Peyer's patch (tissue), 4 donors: ENCODE measurements around the gene LYRM1. TPM values are rescaled to one million over a fixed set of nuclear protein-coding genes. Genes with fewer than 3 reads are reported as not detected.

Experiments used
- DNase-seq, 3 donors: peaks; one replicate each; pipeline ENCODE4 v3.0.0-alpha.2; 2017 to 2019
- H3K27ac ChIP-seq, 4 donors: fragments of 200-600 bp; sonication (generic); one replicate each; pipeline ENCODE4 v1.5.1; 2016 to 2019
- H3K27me3 ChIP-seq, 2 donors: fragments of 200-600 bp; sonication (generic); one replicate each; pipeline ENCODE4 v1.5.1; 2019
- H3K36me3 ChIP-seq, 3 donors: fragments of 200-600 bp; sonication (generic); one replicate each; pipeline ENCODE4 v1.5.1; 2016 to 2019
- H3K4me1 ChIP-seq, 4 donors: fragments of 200-600 bp; sonication (generic); one replicate each; pipeline ENCODE4 v1.5.1; 2016 to 2019
- H3K4me3 ChIP-seq, 4 donors: fragments of 200-600 bp; sonication (generic); 1 replicate in 3 of 4; 2 replicates in 1 of 4; pipeline ENCODE4 v1.5.1; 2016 to 2019; ENCODE audit warnings: mild to moderate bottlenecking in 1 of 4
- H3K9me3 ChIP-seq, 4 donors: fragments of 200-600 bp; sonication (generic); one replicate each; pipeline ENCODE4 v1.5.1; 2016 to 2019; ENCODE audit warnings: mild to moderate bottlenecking in 1 of 4
- CTCF ChIP-seq, 6 experiments: fragments of 450-650 bp in 4 of 6; fragments of 200-600 bp in 2 of 6; sonication (generic) in 1 of 6; IDR thresholded peaks; one replicate each; pipeline ENCODE4 v1.5.1; 2017 to 2019; ENCODE audit warnings: antibody characterized with exemption in 6 of 6, mild to moderate bottlenecking in 3 of 6, moderate library complexity in 1 of 6
- POLR2A ChIP-seq, 2 donors: fragments of 450-650 bp; IDR thresholded peaks; one replicate each; pipeline ENCODE4 v1.5.1; 2017; ENCODE audit warnings: antibody characterized with exemption in 2 of 2, mild to moderate bottlenecking in 2 of 2, moderate library complexity in 2 of 2
- total RNA-seq, 4 donors: library from RNA; depleted of rRNA; stranded (reverse); fragments of >200 nt; gene quantifications; one replicate each; pipeline ENCODE4 v1.1.0, GENCODE V29; 2016

LYRM1 gene
- total RNA-seq, 4 donors from 2014 or later = 8.8 to 53.6 (median 13.2) TPM

GRCh38 chr16:20903116-20903898 is 2.7 kb downstream of the LYRM1 start:
- no peak for TF ChIP-seq CTCF (IDR thresholded peaks at IDR 0.05)
- no peak for TF ChIP-seq POLR2A (IDR thresholded peaks at IDR 0.05)
- no peaks in the 10 kb centered on the region for H3K27me3 ChIP-seq
- peaks cover 0 to 49% (median 14%) of the 10 kb centered on the region in 4 donors for H3K4me1 ChIP-seq

GRCh38 chr16:20903899-20904506 is 3.4 kb downstream of the LYRM1 start:
- no peak for DNase-seq
- no peaks in the 10 kb centered on the region for H3K27me3 ChIP-seq
- TF ChIP-seq CTCF (IDR thresholded peaks at IDR 0.05) (no peak), POLR2A (IDR thresholded peaks at IDR 0.05) (no peak)
- no peak overlapping the region for H3K4me3 ChIP-seq
- peak overlapping the region; percentile 4 to 71 (median 60) for H3K27ac ChIP-seq
- H3K4me1 ChIP-seq = peaks cover 0 to 42% (median 14%) of the 10 kb centered on the region in 4 donors
- no peaks in the 10 kb centered on the region for H3K9me3 ChIP-seq
- no peaks in the 10 kb centered on the region for H3K36me3 ChIP-seq

More at GRCh38 chr16:20903116-20903898, 2.7 kb downstream of the LYRM1 start:
- peak overlapping the region in 3 of 4 donors; percentile 53 to 71 (median 68) for H3K27ac ChIP-seq
- no peak overlapping the region for H3K4me3 ChIP-seq
- DNase-seq = no peak
- no peaks in the 10 kb centered on the region for H3K9me3 ChIP-seq
- no peaks in the 10 kb centered on the region for H3K36me3 ChIP-seq

GRCh38 chr16:20904507-20905081 is 4.0 kb downstream of the LYRM1 start:
- DNase-seq = peak in 1 of 3 donors; percentile 29
- TF ChIP-seq POLR2A (IDR thresholded peaks at IDR 0.05) (no peak), CTCF (IDR thresholded peaks at IDR 0.05) (no peak)
- H3K36me3 ChIP-seq = no peaks in the 10 kb centered on the region
- H3K9me3 ChIP-seq = no peaks in the 10 kb centered on the region
- peak overlapping the region; percentile 4 to 71 (median 60) for H3K27ac ChIP-seq
- H3K27me3 ChIP-seq = no peaks in the 10 kb centered on the region
- peaks cover 0 to 36% (median 12%) of the 10 kb centered on the region in 4 donors for H3K4me1 ChIP-seq
- H3K4me3 ChIP-seq = no peak overlapping the region

GRCh38 chr16:20905576-20905975 is 5.0 kb downstream of the LYRM1 start:
- Histone ChIP-seq H3K9me3 (no peaks in the 10 kb centered on the region), H3K4me1 (peaks cover 0 to 36% (median 11%) of the 10 kb centered on the region in 4 donors), H3K4me3 (no peak overlapping the region), H3K27ac (peak overlapping the region; percentile 34 to 71 (median 56)), H3K36me3 (no peaks in the 10 kb centered on the region), H3K27me3 (no peaks in the 10 kb centered on the region)
- TF ChIP-seq POLR2A (IDR thresholded peaks at IDR 0.05) (no peak), CTCF (IDR thresholded peaks at IDR 0.05) (no peak)
- no peak for DNase-seq

- Histone ChIP-seq H3K36me3 (no peaks in the 10 kb centered on the region), H3K9me3 (no peaks in the 10 kb centered on the region), H3K4me1 (peaks cover 0 to 37% (median 10%) of the 10 kb centered on the region in 4 donors), H3K27me3 (no peaks in the 10 kb centered on the region), H3K27ac (peak overlapping the region; percentile 34 to 71 (median 56)), H3K4me3 (no peak overlapping the region)
- TF ChIP-seq CTCF (IDR thresholded peaks at IDR 0.05) = no peak
- no peak for TF ChIP-seq POLR2A (IDR thresholded peaks at IDR 0.05)
- no peak for DNase-seq
These were observed 6.0 kb downstream of the LYRM1 start for GRCh38 chr16:20906341-20907255.
